M059J (cell line): ENCODE measurements around the gene CST11. TPM values are rescaled to one million over a fixed set of nuclear protein-coding genes. Genes with fewer than 3 reads are reported as not detected.
"Not testable (repeated sequence)": the region's sequence is repeated elsewhere in the genome, so short reads cannot be mapped to it uniquely, and the experiment has no call there.

ENCODE experiments used
- DNase-seq: peaks from one replicate; pipeline ENCODE4 v3.0.0-alpha.2; 2012; ENCODE audit warnings: low read depth
- total RNA-seq: library from RNA; depleted of rRNA; stranded (reverse); fragments of >200 nt; shearing (Covaris generic); gene quantifications from 2 replicates; pipeline ENCODE4 v1.2.3, GENCODE V29; 2014; rRNA removed

Gene CST11
- not detected in 2 replicates for total RNA-seq

- DNase-seq, result no peak
Measured at GRCh38 chr20:23452776-23453175, at the start of gene CST11. TSS of gene CST11 (minus strand) at chr20:23452876. CDS start at chr20:23452811, 65 bp downstream.

- no peak for DNase-seq
Measured at GRCh38 chr20:23501926-23502325, 49.2 kb upstream of the CST11 start.

- DNase-seq, result no peak
Measured at GRCh38 chr20:23497536-23497935, 44.9 kb upstream of the CST11 start.

- DNase-seq, result no peak
Measured at GRCh38 chr20:23493172-23493772, 40.6 kb upstream of the CST11 start.

GRCh38 chr20:23492292-23492691 lies 39.6 kb upstream of the CST11 start:
- DNase-seq, result no peak

GRCh38 chr20:23490817-23491216 lies 38.1 kb upstream of the CST11 start, which contains the start of gene CST8:
TSS of gene CST8 (plus strand) at chr20:23491117. CDS start at chr20:23491668, 551 bp downstream.
- DNase-seq, result no peak

GRCh38 chr20:23488996-23489395 lies 36.3 kb upstream of the CST11 start:
- no peak for DNase-seq

- DNase-seq, result no peak
Measured at GRCh38 chr20:23488470-23488869, 35.8 kb upstream of the CST11 start.

GRCh38 chr20:23484081-23484480 lies 31.4 kb upstream of the CST11 start:
- no peak for DNase-seq

GRCh38 chr20:23482138-23482537 lies 29.5 kb upstream of the CST11 start:
- no peak for DNase-seq

GRCh38 chr20:23479043-23479442 lies 26.4 kb upstream of the CST11 start:
- no peak for DNase-seq

- no peak for DNase-seq
Measured at GRCh38 chr20:23477223-23477622, 24.5 kb upstream of the CST11 start.

- DNase-seq, result no peak
Measured at GRCh38 chr20:23476015-23476754, 23.5 kb upstream of the CST11 start.

GRCh38 chr20:23475395-23475794 lies 22.7 kb upstream of the CST11 start:
- DNase-seq, result no peak

- DNase-seq, result not testable (repeated sequence)
Measured at GRCh38 chr20:23473293-23473692, 20.6 kb upstream of the CST11 start.

- DNase-seq, result not testable (repeated sequence)
Measured at GRCh38 chr20:23472306-23472705, 19.6 kb upstream of the CST11 start.

- DNase-seq, result not testable (repeated sequence)
Measured at GRCh38 chr20:23466961-23467360, 14.3 kb upstream of the CST11 start.

GRCh38 chr20:23461180-23461579 lies 8.5 kb upstream of the CST11 start:
- no peak for DNase-seq

- no peak for DNase-seq
Measured at GRCh38 chr20:23459461-23460150, 6.9 kb upstream of the CST11 start.

- no peak for DNase-seq
Measured at GRCh38 chr20:23456873-23457272, 4.2 kb upstream of the CST11 start.

GRCh38 chr20:23456409-23456808 lies 3.7 kb upstream of the CST11 start:
- DNase-seq, result no peak

- no peak for DNase-seq
Measured at GRCh38 chr20:23455639-23456038, 3.0 kb upstream of the CST11 start.

- DNase-seq, result no peak
Measured at GRCh38 chr20:23454816-23455215, 2.1 kb upstream of the CST11 start.
